GM21529 (cell line): Measurements from ENCODE around the gene SLC2A5.
A peak's percentile ranks its signal among the peaks of the same experiment; 100 is the strongest.

Source experiments
- ATAC-seq: cut with Tn5 transposase; IDR thresholded peaks from one replicate; pipeline ENCODE4 v1.9.1; 2021; ENCODE audit not compliant: unreplicated experiment

The SLC2A5 gene

GRCh38 chr1:9093581-9093980 is 24.1 kb upstream of the SLC2A5 start:
- no peak for ATAC-seq

- ATAC-seq: no peak
Measured at GRCh38 chr1:9093091-9093490, 23.7 kb upstream of the SLC2A5 start.

- no peak for ATAC-seq
Measured at GRCh38 chr1:9088807-9089206, 19.4 kb upstream of the SLC2A5 start.

GRCh38 chr1:9087411-9088125 is 18.1 kb upstream of the SLC2A5 start:
- no peak for ATAC-seq

GRCh38 chr1:9086796-9087195 is 17.4 kb upstream of the SLC2A5 start:
- no peak for ATAC-seq

- no peak for ATAC-seq
Measured at GRCh38 chr1:9086045-9086444, 16.6 kb upstream of the SLC2A5 start.

GRCh38 chr1:9085306-9085940 is 16.0 kb upstream of the SLC2A5 start:
- ATAC-seq: no peak

- no peak for ATAC-seq
Measured at GRCh38 chr1:9084906-9085305, 15.5 kb upstream of the SLC2A5 start.

GRCh38 chr1:9081473-9081872 is 12.0 kb upstream of the SLC2A5 start:
- no peak for ATAC-seq

GRCh38 chr1:9080705-9081291 is 11.4 kb upstream of the SLC2A5 start:
- ATAC-seq: no peak

GRCh38 chr1:9079988-9080704 is 10.7 kb upstream of the SLC2A5 start:
- peak; percentile 47 for ATAC-seq

- no peak for ATAC-seq
Measured at GRCh38 chr1:9078752-9079500, 9.5 kb upstream of the SLC2A5 start.

- peak; percentile 38 for ATAC-seq
Measured at GRCh38 chr1:9078015-9078751, 8.7 kb upstream of the SLC2A5 start.

- ATAC-seq: no peak
Measured at GRCh38 chr1:9075022-9075421, 5.6 kb upstream of the SLC2A5 start.

GRCh38 chr1:9073143-9073542 is 3.7 kb upstream of the SLC2A5 start:
- no peak for ATAC-seq

GRCh38 chr1:9071554-9072235 is 2.3 kb upstream of the SLC2A5 start:
- ATAC-seq: no peak

- ATAC-seq: no peak
Measured at GRCh38 chr1:9070486-9070885, 1.1 kb upstream of the SLC2A5 start.

GRCh38 chr1:9068981-9069325 is 482 bp downstream of the SLC2A5 start:
- ATAC-seq: no peak

- ATAC-seq: no peak
Measured at GRCh38 chr1:9066945-9067807, 2.3 kb downstream of the SLC2A5 start.
